HEK293 (cell line): ENCODE measurements around the gene PRR29.

Experiments used
- OVOL3 ChIP-seq: fragments of 450-650 bp; formaldehyde crosslinking; IDR thresholded peaks from 2 replicates; pipeline ENCODE4 v1.5.1; 2016; ENCODE audit warnings: missing biosample characterization, missing genetic modification characterization
- SP2 ChIP-seq: fragments of 450-650 bp; formaldehyde crosslinking; IDR thresholded peaks from 2 replicates; pipeline ENCODE4 v1.5.1; 2016; ENCODE audit warnings: missing biosample characterization, missing genetic modification characterization
- ZNF274 ChIP-seq, 2 experiments: fragments of 200-500 bp in 1 of 2; fragments of 450-650 bp in 1 of 2; sonication (Bioruptor generic) in 1 of 2; formaldehyde crosslinking in 1 of 2; IDR thresholded peaks; 2 replicates each; pipeline versions ENCODE4 v1.5.1 to v1.6.1; 2014 to 2016; ENCODE audit warnings: borderline replicate concordance in 1 of 2, inconsistent platforms in 1 of 2, low read length in 1 of 2, missing biosample characterization in 1 of 2, missing genetic modification characterization in 1 of 2
- ZNF433 ChIP-seq: fragments of 450-650 bp; formaldehyde crosslinking; IDR thresholded peaks from 2 replicates; pipeline ENCODE4 v1.5.1; 2016; ENCODE audit warnings: missing biosample characterization, missing genetic modification characterization, low read depth
- TF ChIP-seq, protein P1 (sequence below): fragments of 450-650 bp; formaldehyde crosslinking; IDR thresholded peaks from 2 replicates; pipeline ENCODE4 v1.5.1; 2016; ENCODE audit warnings: missing biosample characterization, missing genetic modification characterization
- TF ChIP-seq, protein P2 (sequence below): fragments of 450-650 bp; formaldehyde crosslinking; IDR thresholded peaks from 2 replicates; pipeline ENCODE4 v1.5.1; 2016; ENCODE audit warnings: missing biosample characterization, missing genetic modification characterization
- TF ChIP-seq, protein P3 (sequence below): fragments of 450-650 bp; formaldehyde crosslinking; IDR thresholded peaks from 2 replicates; pipeline ENCODE4 v1.5.1; 2016; ENCODE audit warnings: missing biosample characterization, missing genetic modification characterization

DNA sequence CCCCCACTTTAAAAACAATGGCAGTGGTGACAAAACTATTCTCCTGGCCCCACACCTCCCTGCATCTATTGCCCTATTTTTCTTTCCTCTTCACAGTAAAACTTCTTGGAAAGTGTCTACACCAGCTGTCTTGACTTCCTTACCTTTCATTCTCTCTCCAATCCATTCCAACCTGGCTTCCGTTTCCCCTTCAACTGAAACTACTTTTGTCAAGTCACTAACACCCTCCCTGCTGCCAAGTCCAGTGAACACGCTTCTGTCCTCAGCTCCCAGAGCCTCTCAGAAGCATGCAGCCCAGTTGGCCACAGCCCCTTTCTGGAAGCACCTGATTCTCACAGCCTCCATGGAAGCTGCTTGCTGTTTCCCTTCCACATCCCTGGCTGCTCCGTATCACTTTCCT lies 21.4 kb upstream of the PRR29 start:
- TF ChIP-seq, protein P1, sequence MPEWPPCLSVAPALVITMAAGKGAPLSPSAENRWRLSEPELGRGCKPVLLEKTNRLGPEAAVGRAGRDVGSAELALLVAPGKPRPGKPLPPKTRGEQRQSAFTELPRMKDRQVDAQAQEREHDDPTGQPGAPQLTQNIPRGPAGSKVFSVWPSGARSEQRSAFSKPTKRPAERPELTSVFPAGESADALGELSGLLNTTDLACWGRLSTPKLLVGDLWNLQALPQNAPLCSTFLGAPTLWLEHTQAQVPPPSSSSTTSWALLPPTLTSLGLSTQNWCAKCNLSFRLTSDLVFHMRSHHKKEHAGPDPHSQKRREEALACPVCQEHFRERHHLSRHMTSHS, result no peak
- TF ChIP-seq ZNF274 (IDR thresholded peaks at IDR 0.05; ENCODE audit: low read length) (no peak), ZNF274 (tag by site-specific recombination; IDR thresholded peaks at IDR 0.05; ENCODE audit: borderline replicate concordance) (no peak), OVOL3 (tag by site-specific recombination) (no peak), ZNF433 (no peak), SP2 (tag by site-specific recombination) (no peak)
- TF ChIP-seq, protein P2, sequence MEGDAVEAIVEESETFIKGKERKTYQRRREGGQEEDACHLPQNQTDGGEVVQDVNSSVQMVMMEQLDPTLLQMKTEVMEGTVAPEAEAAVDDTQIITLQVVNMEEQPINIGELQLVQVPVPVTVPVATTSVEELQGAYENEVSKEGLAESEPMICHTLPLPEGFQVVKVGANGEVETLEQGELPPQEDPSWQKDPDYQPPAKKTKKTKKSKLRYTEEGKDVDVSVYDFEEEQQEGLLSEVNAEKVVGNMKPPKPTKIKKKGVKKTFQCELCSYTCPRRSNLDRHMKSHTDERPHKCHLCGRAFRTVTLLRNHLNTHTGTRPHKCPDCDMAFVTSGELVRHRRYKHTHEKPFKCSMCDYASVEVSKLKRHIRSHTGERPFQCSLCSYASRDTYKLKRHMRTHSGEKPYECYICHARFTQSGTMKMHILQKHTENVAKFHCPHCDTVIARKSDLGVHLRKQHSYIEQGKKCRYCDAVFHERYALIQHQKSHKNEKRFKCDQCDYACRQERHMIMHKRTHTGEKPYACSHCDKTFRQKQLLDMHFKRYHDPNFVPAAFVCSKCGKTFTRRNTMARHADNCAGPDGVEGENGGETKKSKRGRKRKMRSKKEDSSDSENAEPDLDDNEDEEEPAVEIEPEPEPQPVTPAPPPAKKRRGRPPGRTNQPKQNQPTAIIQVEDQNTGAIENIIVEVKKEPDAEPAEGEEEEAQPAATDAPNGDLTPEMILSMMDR, result no peak
- TF ChIP-seq, protein P3, sequence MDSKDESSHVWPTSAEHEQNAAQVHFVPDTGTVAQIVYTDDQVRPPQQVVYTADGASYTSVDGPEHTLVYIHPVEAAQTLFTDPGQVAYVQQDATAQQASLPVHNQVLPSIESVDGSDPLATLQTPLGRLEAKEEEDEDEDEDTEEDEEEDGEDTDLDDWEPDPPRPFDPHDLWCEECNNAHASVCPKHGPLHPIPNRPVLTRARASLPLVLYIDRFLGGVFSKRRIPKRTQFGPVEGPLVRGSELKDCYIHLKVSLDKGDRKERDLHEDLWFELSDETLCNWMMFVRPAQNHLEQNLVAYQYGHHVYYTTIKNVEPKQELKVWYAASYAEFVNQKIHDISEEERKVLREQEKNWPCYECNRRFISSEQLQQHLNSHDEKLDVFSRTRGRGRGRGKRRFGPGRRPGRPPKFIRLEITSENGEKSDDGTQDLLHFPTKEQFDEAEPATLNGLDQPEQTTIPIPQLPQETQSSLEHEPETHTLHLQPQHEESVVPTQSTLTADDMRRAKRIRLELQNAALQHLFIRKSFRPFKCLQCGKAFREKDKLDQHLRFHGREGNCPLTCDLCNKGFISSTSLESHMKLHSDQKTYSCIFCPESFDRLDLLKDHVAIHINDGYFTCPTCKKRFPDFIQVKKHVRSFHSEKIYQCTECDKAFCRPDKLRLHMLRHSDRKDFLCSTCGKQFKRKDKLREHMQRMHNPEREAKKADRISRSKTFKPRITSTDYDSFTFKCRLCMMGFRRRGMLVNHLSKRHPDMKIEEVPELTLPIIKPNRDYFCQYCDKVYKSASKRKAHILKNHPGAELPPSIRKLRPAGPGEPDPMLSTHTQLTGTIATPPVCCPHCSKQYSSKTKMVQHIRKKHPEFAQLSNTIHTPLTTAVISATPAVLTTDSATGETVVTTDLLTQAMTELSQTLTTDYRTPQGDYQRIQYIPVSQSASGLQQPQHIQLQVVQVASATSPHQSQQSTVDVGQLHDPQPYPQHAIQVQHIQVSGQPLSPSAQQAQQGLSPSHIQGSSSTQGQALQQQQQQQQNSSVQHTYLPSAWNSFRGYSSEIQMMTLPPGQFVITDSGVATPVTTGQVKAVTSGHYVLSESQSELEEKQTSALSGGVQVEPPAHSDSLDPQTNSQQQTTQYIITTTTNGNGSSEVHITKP (tag by site-specific recombination), result no peak
